ENCODE measurements around the gene MPPE1. TPM values are rescaled to one million over a fixed set of nuclear protein-coding genes. Genes with fewer than 3 reads are reported as not detected.

Gene MPPE1
- total RNA-seq, result 12.1 and 14.1 TPM in 2 replicates

GRCh38 chr18:11908182-11909060 lies at the start of gene MPPE1:
TSS of gene MPPE1 (minus strand) at chr18:11908317. CDS start at chr18:11897264, 11,053 bp downstream.

GRCh38 chr18:11851146-11851805 lies 56.8 kb downstream of the MPPE1 start, which contains the start of gene CHMP1B:
TSS of gene CHMP1B (plus strand) at chr18:11851413. CDS start at chr18:11851512, 99 bp downstream.

Other genes starting within 250 kb of the MPPE1 start
- 0.05 TPM in 1 of 2 replicates, not detected in the other for gene GNAL, start 219.1 kb downstream of the MPPE1 start, total RNA-seq
- 39.3 and 42.0 TPM in 2 replicates for gene CHMP1B, start 56.9 kb downstream of the MPPE1 start, total RNA-seq
- 5.9 and 8.7 TPM in 2 replicates for gene IMPA2, start 73.2 kb upstream of the MPPE1 start, total RNA-seq
- gene ANKRD62, start 185.5 kb upstream of the MPPE1 start, total RNA-seq, result not detected in 2 replicates